Naive B cell (primary cell): ENCODE results near the gene PAQR5. TPM values are rescaled to one million over a fixed set of nuclear protein-coding genes. Genes with fewer than 3 reads are reported as not detected.

Source experiments
- ATAC-seq, 2 donors: fragments of 150-1000 bp; cut with Tn5 transposase; 2 replicates each; pipeline ENCODE4 v1.10.0; 2021; ENCODE audit warnings: low read depth in 2 of 2, mild to moderate bottlenecking in 2 of 2, moderate library complexity in 2 of 2
- DNase-seq: peaks from one replicate; pipeline ENCODE4 v3.0.0; 2022
- H3K27ac Mint-ChIP-seq, 6 donors: one replicate each; pipeline ENCODE4 v1.8.0; 2020 to 2022; ENCODE audit warnings: mild to moderate bottlenecking in 6 of 6, mixed read lengths in 6 of 6, moderate library complexity in 5 of 6, inconsistent platforms in 2 of 6
- H3K27me3 Mint-ChIP-seq, 3 donors: one replicate each; pipeline ENCODE4 v1.8.0; 2021 to 2022; ENCODE audit warnings: mixed read lengths in 3 of 3, mild to moderate bottlenecking in 1 of 3
- H3K36me3 Mint-ChIP-seq, 2 donors: one replicate each; pipeline ENCODE4 v1.8.0; 2020 to 2022; ENCODE audit warnings: mixed read lengths in 2 of 2, inconsistent platforms in 1 of 2, mild to moderate bottlenecking in 1 of 2
- H3K4me1 Mint-ChIP-seq, 3 donors: one replicate each; pipeline ENCODE4 v1.8.0; 2020 to 2022; ENCODE audit warnings: mixed read lengths in 3 of 3, inconsistent platforms in 1 of 3, mild to moderate bottlenecking in 1 of 3, moderate library complexity in 1 of 3
- H3K4me3 Mint-ChIP-seq, 8 donors: one replicate each; pipeline ENCODE4 v1.8.0; 2020 to 2022; ENCODE audit warnings: mild to moderate bottlenecking in 8 of 8, mixed read lengths in 8 of 8, moderate library complexity in 8 of 8, inconsistent platforms in 2 of 8
- H3K9me3 Mint-ChIP-seq, 7 donors: one replicate each; pipeline ENCODE4 v1.8.0; 2020 to 2022; ENCODE audit warnings: mixed read lengths in 7 of 7, mild to moderate bottlenecking in 5 of 7, inconsistent platforms in 2 of 7, moderate library complexity in 1 of 7
- polyA plus RNA-seq, 6 donors: library from polyadenylated mRNA; unstranded; fragments of 300-500 nt; fragmentation: Illumina TruSeq; gene quantifications; one replicate each; pipeline ENCODE4 v1.2.3, GENCODE V29; 2021; ENCODE audit warnings: low read depth in 6 of 6

The PAQR5 gene
- polyA plus RNA-seq, result not detected

- H3K27me3 Mint-ChIP-seq, result peaks cover 52 to 79% (median 77%) of the 10 kb centered on the region in 3 donors
- ATAC-seq, result no peak
These were observed at the start of gene PAQR5 for GRCh38 chr15:69298697-69299441. Gene PAQR5 (plus strand): TSS chr15:69298912. CDS start chr15:69360081, 61,169 bp downstream.

GRCh38 chr15:69253156-69253555, 45.6 kb upstream of the PAQR5 start:
- DNase-seq (no peak), ATAC-seq (no peak)
- Mint-ChIP-seq H3K9me3 (no peaks in the 10 kb centered on the region), H3K27me3 (no peaks in the 10 kb centered on the region), H3K4me3 (no peak overlapping the region), H3K27ac (no peak overlapping the region), H3K4me1 (no peaks in the 10 kb centered on the region), H3K36me3 (peaks cover 0 to 9% of the 10 kb centered on the region in 2 donors)

More at GRCh38 chr15:69298697-69299441, at the start of gene PAQR5:
- H3K4me3 Mint-ChIP-seq, result peak within 1 kb of the TSS in 7 of 8 donors; percentile 33 to 78 (median 67)
- peaks cover 2 to 6% (median 4%) of the 10 kb centered on the region in 3 donors for H3K4me1 Mint-ChIP-seq
- H3K36me3 Mint-ChIP-seq, result no peaks in the 10 kb centered on the region
- no peak within 1 kb of the TSS for H3K27ac Mint-ChIP-seq
- no peak for DNase-seq
- H3K9me3 Mint-ChIP-seq, result peaks cover 0 to 2% (median 0%) of the 10 kb centered on the region in 7 donors

GRCh38 chr15:69265347-69265955, 33.3 kb upstream of the PAQR5 start:
- Mint-ChIP-seq H3K27ac (no peak overlapping the region), H3K4me1 (no peaks in the 10 kb centered on the region), H3K4me3 (no peak overlapping the region), H3K27me3 (no peaks in the 10 kb centered on the region), H3K9me3 (no peaks in the 10 kb centered on the region), H3K36me3 (no peaks in the 10 kb centered on the region)
- DNase-seq (no peak), ATAC-seq (no peak)

- DNase-seq (no peak), ATAC-seq (no peak)
- Mint-ChIP-seq H3K4me1 (peaks cover 0 to 3% (median 0%) of the 10 kb centered on the region in 3 donors), H3K9me3 (no peaks in the 10 kb centered on the region), H3K36me3 (no peaks in the 10 kb centered on the region), H3K27me3 (peaks cover 0 to 3% (median 0%) of the 10 kb centered on the region in 3 donors), H3K27ac (no peak overlapping the region), H3K4me3 (no peak overlapping the region)
These were observed 27.5 kb upstream of the PAQR5 start for GRCh38 chr15:69271217-69271616.

GRCh38 chr15:69272139-69272538, 26.6 kb upstream of the PAQR5 start:
- Mint-ChIP-seq H3K4me1 (peaks cover 0 to 3% (median 0%) of the 10 kb centered on the region in 3 donors), H3K27me3 (peaks cover 0 to 3% (median 0%) of the 10 kb centered on the region in 3 donors), H3K27ac (no peak overlapping the region), H3K36me3 (no peaks in the 10 kb centered on the region), H3K4me3 (no peak overlapping the region), H3K9me3 (no peaks in the 10 kb centered on the region)
- DNase-seq (no peak), ATAC-seq (no peak)

- peaks cover 0 to 3% (median 0%) of the 10 kb centered on the region in 3 donors for H3K4me1 Mint-ChIP-seq
- ATAC-seq (no peak), DNase-seq (no peak)
- H3K27ac Mint-ChIP-seq, result peak overlapping the region in 1 of 6 donors; percentile 22
- no peaks in the 10 kb centered on the region for H3K9me3 Mint-ChIP-seq
- no peaks in the 10 kb centered on the region for H3K36me3 Mint-ChIP-seq
- peaks cover 0 to 3% (median 0%) of the 10 kb centered on the region in 3 donors for H3K27me3 Mint-ChIP-seq
- H3K4me3 Mint-ChIP-seq, result no peak overlapping the region
These were observed 25.8 kb upstream of the PAQR5 start for GRCh38 chr15:69272891-69273290.

- Mint-ChIP-seq H3K9me3 (peaks cover 0 to 1% (median 0%) of the 10 kb centered on the region in 7 donors), H3K27ac (no peak overlapping the region), H3K27me3 (peaks cover 0 to 4% (median 3%) of the 10 kb centered on the region in 3 donors), H3K4me3 (no peak overlapping the region), H3K36me3 (no peaks in the 10 kb centered on the region), H3K4me1 (peaks cover 0 to 3% (median 0%) of the 10 kb centered on the region in 3 donors)
- DNase-seq (no peak), ATAC-seq (no peak)
These were observed 23.5 kb upstream of the PAQR5 start for GRCh38 chr15:69275074-69275670.

- H3K27ac Mint-ChIP-seq, result no peak overlapping the region
- ATAC-seq (no peak), DNase-seq (no peak)
- peaks cover 0 to 1% (median 0%) of the 10 kb centered on the region in 7 donors for H3K9me3 Mint-ChIP-seq
- no peaks in the 10 kb centered on the region for H3K36me3 Mint-ChIP-seq
- no peak overlapping the region for H3K4me3 Mint-ChIP-seq
- H3K27me3 Mint-ChIP-seq, result peaks cover 0 to 4% (median 3%) of the 10 kb centered on the region in 3 donors
- peaks cover 0 to 3% (median 0%) of the 10 kb centered on the region in 3 donors for H3K4me1 Mint-ChIP-seq
These were observed 22.7 kb upstream of the PAQR5 start for GRCh38 chr15:69275933-69276560.

GRCh38 chr15:69277316-69277715, 21.4 kb upstream of the PAQR5 start:
- no peak for ATAC-seq
- H3K27me3 Mint-ChIP-seq, result peaks cover 3 to 11% (median 9%) of the 10 kb centered on the region in 3 donors
- peaks cover 0 to 3% (median 0%) of the 10 kb centered on the region in 3 donors for H3K4me1 Mint-ChIP-seq

GRCh38 chr15:69279636-69280035, 19.1 kb upstream of the PAQR5 start:
- Mint-ChIP-seq H3K27me3 (peaks cover 3 to 15% (median 13%) of the 10 kb centered on the region in 3 donors), H3K4me3 (no peak overlapping the region), H3K4me1 (peaks cover 0 to 3% (median 0%) of the 10 kb centered on the region in 3 donors), H3K36me3 (no peaks in the 10 kb centered on the region), H3K9me3 (peaks cover 0 to 1% (median 0%) of the 10 kb centered on the region in 7 donors), H3K27ac (peak overlapping the region in 1 of 6 donors; percentile 30)
- ATAC-seq, result no peak
- no peak for DNase-seq

More at GRCh38 chr15:69277316-69277715, 21.4 kb upstream of the PAQR5 start:
- Mint-ChIP-seq H3K27ac (no peak overlapping the region), H3K4me3 (no peak overlapping the region), H3K9me3 (peaks cover 0 to 1% (median 0%) of the 10 kb centered on the region in 7 donors), H3K36me3 (no peaks in the 10 kb centered on the region)
- no peak for DNase-seq

- H3K4me3 Mint-ChIP-seq, result no peak overlapping the region
- H3K4me1 Mint-ChIP-seq, result no peaks in the 10 kb centered on the region
- ATAC-seq (no peak), DNase-seq (no peak)
- peaks cover 0 to 1% (median 0%) of the 10 kb centered on the region in 7 donors for H3K9me3 Mint-ChIP-seq
- peaks cover 0 to 15% (median 13%) of the 10 kb centered on the region in 3 donors for H3K27me3 Mint-ChIP-seq
- no peaks in the 10 kb centered on the region for H3K36me3 Mint-ChIP-seq
- no peak overlapping the region for H3K27ac Mint-ChIP-seq
These were observed 17.9 kb upstream of the PAQR5 start for GRCh38 chr15:69280783-69281182.

GRCh38 chr15:69282104-69282743, 16.5 kb upstream of the PAQR5 start:
- H3K27ac Mint-ChIP-seq, result peak overlapping the region in 1 of 6 donors; percentile 12
- DNase-seq (no peak), ATAC-seq (no peak)

More at GRCh38 chr15:69282104-69282743, 16.5 kb upstream of the PAQR5 start:
- no peak overlapping the region for H3K4me3 Mint-ChIP-seq
- H3K27me3 Mint-ChIP-seq, result peaks cover 0 to 15% (median 13%) of the 10 kb centered on the region in 3 donors
- no peaks in the 10 kb centered on the region for H3K36me3 Mint-ChIP-seq
- no peaks in the 10 kb centered on the region for H3K4me1 Mint-ChIP-seq
- peaks cover 0 to 1% (median 0%) of the 10 kb centered on the region in 7 donors for H3K9me3 Mint-ChIP-seq
